Activated CD4-positive, alpha-beta T cell treated with anti-CD3 and anti-CD28 coated beads for 4 hours (primary cell): ENCODE results near the gene MIDN.

Experiments used
- DNase-seq, 2 donors: peaks; one replicate each; pipeline ENCODE4 v3.0.0-alpha.2; 2020

The MIDN gene

DNA sequence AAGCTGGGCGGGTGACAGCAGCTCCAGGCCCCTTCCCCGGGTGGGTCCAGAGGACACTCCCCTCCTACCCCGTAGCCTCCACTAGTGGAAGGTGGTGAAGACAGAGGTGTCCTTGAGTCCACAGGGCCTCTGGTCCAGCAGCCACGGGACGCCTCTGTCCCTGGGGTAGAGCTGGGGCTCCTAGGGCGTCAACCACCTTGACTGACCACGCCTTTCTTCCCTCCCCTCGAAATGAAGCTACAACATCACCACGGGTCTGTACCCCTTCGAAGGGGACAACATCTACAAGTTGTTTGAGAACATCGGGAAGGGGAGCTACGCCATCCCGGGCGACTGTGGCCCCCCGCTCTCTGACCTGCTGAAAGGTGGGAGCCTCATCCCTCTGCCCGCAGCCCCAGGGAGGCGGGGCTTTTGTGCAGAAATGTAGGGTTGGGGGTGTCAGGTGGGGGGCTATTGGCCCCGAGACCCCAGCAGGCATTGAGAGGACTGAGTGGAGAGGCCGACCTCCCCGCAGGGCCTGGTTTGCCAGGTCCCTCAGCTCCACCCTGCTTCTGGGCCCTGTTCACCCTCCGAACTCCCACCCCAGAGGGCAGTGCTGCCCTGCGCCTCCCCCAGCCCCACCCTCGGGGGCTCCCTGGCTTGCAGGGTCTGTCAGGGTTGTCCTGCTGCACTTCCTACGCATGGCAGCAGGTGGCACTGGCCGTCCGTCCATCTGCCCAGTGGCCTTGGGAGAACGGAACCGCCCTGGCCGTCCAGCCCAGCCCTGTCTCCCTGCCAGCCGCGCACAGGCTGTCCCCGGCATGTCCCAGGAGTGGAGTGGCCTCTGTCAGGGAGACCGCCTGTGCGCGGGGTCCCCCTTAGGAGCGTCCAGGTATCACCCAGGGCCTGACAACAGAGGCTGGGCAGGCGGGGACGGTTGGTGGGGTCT lies 27.1 kb upstream of the MIDN start:
- DNase-seq: no peak

- DNase-seq: no peak
These were observed 26.5 kb upstream of the MIDN start for GRCh38 chr19:1221904-1222255.

- DNase-seq: no peak
These were observed 26.0 kb upstream of the MIDN start for GRCh38 chr19:1222394-1222793.

DNA sequence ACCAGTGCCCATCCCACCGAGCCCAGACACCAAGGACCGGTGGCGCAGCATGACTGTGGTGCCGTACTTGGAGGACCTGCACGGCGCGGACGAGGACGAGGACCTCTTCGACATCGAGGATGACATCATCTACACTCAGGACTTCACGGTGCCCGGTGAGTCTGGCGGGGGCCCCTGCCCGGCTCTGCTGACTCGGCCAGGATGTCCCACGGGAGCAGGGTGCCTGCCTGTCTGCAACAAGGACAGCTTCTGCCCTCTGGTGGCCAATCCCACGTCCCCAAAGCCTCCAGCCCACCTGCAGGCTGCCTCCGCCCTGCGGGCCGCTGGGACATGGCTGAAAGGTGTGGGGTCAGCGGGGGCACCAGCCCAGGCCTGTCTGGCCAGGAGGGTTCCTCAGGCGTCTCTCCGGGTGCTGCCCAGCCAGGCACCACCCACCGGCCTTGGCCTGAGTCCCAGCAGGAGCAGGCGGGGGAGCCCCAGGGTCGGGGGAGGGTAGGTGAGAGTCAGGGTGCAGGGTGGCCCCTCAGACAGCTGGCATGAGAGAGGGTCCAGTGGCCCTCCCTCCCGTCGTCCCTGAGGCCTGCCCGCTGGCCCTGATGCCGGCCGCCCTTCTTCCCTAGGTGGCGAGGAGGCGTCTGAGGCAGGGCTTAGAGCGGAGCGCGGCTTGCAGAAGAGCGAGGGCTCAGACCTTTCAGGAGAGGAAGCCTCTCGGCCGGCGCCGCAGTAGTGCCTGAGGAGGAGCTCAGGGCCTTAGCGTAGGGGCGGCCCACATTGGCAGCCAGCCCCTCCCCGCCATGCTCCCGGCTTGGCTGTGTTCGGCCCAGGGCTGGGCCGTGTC lies 25.1 kb upstream of the MIDN start:
- peak in 1 of 2 donors; percentile 31 for DNase-seq

DNA sequence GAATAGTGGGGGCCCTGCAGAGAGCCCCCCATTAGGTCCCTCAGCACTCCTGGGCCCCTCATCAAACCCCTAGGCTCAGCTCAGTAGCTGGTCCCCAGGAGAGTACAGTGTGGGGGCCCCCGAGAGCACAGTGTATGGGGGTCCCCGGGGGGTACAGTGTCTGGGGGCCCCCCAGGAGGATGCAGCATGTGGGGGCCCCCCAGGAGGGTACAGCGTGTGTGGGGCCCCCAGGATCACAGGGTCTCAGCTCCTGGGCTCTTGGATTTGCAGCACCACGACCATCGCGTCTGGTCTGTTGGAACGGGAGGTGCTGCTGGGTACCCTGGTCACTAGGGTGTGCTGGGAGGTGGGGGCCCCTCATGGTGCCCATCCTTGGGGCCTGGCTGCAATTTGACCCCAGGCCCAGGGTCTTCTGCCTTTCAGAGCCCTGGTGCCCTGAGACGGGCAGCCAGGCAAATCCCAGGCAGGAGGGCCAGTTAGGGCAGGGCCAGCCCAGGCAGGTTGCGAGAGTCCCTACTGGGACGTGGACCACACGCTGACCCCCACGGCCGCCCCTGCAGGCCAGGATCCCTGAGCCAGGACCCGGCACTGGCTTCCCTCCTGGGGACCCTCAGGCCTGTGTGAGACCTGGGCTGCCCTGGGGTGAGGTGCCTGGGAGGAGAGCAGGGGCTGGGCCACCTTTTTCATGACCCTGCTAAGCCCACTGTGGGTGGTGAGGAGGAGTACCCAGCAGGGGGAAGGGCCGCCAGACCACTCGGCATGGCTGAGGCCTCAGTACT lies 24.1 kb upstream of the MIDN start:
- DNase-seq: no peak

DNA sequence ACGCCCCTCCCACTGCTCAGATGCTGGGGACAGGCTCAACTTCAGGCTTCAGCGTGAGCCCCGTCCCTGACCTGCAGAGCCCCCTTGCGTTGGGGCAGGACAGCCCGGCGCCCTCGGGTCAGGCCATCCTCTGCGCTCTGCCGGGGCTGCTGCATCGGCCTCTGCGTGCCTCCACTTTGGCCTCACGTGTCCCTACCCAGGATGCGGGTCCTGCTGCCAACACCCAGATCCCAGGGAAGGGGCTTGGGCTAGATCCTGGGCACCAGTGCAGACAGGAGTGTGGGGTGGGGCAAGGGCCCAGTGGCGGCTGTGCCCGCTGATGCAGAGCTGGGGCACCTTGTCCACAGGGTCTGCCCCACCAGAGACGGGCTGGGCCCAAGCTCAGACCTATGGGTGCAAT lies 23.5 kb upstream of the MIDN start:
- DNase-seq: no peak

GRCh38 chr19:1225440-1226226 lies 22.8 kb upstream of the MIDN start:
- no peak for DNase-seq

DNA sequence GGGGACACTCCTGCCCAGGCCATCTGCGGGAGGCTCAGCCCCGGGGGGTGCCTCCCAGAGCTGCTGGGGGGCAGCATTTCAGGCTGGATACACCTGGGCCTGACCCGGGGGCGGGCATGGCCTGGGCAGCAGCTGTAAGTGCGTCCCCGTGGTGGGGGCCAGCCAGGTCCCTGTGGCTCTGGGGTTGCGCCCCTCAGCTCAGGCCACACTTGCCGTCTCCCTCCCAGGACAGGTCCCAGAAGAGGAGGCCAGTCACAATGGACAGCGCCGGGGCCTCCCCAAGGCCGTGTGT lies 22.2 kb upstream of the MIDN start:
- no peak for DNase-seq

GRCh38 chr19:1226522-1227303 lies 21.7 kb upstream of the MIDN start:
- no peak for DNase-seq

- no peak for DNase-seq
These were observed 20.9 kb upstream of the MIDN start for GRCh38 chr19:1227304-1228054.

DNA sequence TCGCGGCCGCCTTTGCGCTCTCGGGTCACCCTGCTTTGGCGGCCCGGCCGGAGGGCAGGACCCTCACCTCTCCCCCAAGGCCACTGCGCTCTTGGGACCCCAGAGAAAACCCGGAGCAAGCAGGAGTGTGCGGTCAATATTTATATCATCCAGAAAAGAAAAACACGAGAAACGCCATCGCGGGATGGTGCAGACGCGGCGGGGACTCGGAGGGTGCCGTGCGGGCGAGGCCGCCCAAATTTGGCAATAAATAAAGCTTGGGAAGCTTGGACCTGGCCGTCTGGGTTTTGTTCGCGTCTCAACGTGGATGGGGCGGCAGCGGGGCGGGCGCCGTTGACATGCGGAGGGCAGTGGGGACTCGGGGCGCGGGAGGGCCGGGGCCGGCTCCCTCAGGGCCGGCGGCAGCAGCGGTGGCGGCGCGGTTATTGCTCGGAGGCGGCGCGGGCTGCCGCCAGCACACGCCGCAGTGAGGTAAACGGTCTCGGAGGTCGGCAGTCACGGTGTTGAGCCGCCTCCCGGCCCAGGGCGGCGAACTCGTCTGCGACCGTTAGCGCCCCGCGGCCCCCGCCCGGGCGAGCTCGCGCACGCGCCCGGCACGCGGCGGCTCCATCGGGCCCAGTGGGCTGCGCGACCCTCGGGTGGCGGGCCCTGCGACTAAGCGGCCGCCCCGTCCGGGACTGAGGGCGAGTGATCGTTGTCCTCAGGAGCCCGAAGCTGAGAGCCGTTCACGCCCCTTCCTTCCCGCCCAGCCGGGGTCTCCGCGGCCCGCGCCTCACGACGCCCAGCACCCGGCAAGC lies 20.0 kb upstream of the MIDN start:
- DNase-seq: no peak

DNA sequence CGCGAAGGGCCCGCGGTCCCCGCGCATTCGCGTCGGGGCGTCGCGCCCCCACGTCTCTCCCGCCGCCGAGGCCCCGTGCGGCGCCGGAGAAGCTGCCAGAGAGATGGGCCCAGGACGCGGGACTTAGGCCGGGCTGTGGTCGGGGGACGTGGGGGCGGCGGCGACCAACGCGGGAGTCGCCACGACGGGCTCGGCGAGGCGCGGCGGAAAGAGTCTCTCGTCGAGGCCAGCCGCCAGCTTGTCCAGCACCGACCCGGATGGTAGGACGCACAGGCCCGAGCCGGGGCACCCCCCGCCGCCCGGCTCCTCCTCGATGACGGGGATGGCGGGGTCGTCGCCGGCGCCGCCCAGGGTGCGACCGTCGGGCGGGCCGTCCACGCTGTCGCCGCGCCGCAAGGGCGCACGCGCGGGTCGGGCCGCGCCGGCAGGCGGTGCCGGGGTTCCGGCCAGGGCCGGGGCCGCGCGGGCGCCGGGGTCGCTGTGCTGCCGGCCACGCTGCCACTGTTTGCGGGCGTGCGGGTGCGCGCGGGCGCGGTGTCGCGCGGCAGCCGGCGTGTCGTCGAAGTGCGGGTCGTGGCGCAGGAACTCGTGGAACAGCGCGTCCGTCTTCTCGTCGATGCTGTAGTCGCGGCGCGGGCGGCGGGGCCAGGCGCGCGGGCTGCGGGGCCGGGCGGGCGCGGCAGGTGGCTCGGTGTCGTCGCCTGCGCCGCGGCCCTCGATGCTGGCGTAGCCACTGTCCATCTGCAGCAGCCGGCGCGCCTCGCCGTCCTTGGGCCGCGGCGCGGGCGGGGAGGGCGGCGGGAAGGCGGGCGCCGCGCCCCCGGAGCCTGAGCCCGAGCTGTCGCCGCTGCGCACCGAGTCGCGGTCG lies 19.1 kb upstream of the MIDN start:
- no peak for DNase-seq

DNA sequence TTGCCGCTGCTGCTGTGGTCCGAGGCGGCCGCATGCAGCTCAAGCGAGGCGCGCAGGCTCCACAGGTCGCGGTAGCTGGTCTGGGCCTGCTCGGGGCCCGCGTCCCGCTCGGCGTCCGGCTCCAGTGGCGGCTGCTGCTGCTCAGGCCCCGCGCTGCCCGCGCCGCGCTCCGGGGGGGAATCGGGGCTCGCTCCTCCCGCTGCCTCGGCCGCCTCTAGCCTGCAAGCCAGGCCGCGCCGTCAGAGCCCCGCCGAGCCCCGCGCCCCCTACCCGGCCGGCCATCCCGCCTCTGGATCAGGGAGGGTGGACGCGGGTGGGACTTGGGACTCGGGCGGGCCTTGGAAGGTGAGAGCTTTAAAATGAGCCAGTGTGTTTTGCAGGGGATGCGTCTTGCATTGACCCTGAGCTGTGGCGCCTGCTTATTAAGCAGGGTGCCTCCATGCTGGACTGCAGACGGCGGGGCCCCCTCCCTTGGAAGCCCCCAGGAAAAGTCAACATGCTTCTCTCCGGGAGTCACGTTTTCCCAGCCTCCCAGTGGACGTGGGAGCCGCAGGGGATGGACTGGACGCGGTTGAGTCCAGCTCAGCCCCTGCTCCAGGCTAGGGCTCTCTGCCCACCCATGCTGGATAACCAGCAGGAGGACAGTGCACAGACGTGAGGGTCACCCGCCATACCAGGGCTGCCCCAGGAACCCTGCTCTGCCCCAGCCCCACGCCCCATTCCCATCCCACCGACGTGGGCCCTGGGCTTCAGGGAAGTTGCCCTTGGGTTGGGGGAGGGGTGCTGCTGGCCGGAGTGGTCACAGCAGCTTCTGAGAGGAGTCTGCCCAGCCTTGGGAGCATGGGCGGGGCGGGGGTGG lies 18.2 kb upstream of the MIDN start:
- no peak for DNase-seq

DNA sequence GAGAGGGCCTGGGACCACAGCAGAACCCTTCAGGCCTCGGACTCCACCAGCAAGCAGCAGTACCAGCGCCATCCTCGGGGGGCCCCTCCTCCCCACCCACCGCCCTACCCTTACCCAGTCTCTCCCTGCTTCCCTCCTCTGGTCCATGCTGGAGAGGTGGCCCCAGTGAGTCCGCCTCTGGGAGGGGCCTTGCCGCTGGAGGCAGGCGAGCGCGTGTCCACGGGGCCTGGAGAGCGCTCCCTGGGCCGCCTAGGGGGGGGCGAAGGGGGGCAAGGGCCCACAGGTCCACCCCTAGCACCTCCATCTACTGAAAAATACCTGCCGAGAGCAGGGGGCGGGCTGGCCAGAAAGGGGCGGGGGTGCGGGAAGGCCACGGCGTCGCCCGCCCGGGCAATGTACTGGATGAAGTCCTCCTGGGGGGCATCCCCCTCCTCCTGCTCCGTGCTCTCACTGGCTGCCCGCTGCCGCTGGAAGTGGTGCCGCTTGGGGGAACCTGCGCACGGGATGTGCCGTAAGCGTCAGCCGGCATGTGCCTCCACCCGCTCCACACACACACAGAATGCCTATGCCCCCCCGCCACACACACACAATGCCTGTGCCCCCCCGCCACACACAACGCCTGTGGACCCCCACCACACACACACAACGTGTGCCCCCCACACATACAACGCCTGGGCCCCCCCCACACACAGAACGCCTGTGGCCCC lies 17.4 kb upstream of the MIDN start:
- DNase-seq: no peak

- no peak for DNase-seq
These were observed 16.4 kb upstream of the MIDN start for GRCh38 chr19:1231729-1232637.

DNA sequence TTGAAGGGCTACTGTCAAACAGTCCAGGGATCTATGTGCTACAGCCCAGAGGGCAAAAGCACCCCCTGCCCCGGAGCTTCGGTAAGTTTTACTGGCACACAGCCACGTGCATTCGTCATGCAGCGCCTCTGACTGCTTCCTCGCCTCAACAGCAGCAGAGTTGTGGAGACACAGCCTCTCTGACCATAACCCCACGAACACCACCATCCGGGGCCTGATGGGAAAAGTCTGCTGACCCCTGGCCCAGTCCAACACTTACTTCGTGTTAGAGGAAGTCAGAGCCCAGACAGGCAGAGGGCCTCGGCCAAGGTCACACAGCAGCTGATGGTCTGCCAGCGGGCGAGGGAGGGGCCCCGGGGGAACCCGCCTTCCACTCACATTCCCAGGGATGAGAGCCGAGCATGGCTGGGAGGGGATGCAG lies 15.7 kb upstream of the MIDN start:
- DNase-seq: no peak
